HL-60 (cell line): Measurements from ENCODE around the gene PTPRT.

Experiments
- DNase-seq, 2 experiments: peaks; one replicate each; pipeline ENCODE4 v3.0.0-alpha.2; 2010 to 2020; ENCODE audit warnings: low read depth in 1 of 2, low spot score in 1 of 2
- H3K27ac ChIP-seq: fragments of 250-450 bp; sonication (Bioruptor Pico); replicated peaks from 2 replicates; pipeline ENCODE4 v1.5.1; 2020; ENCODE audit warnings: mild to moderate bottlenecking, moderate library complexity
- H3K27me3 ChIP-seq: fragments of 250-450 bp; sonication (Bioruptor Pico); 2 replicates; pipeline ENCODE4 v1.5.1; 2021; ENCODE audit warnings: mild to moderate bottlenecking, moderate library complexity; ENCODE audit not compliant: insufficient read depth, poor library complexity, severe bottlenecking
- H3K4me3 ChIP-seq: replicated peaks from 2 replicates; pipeline ENCODE4 v1.5.1; 2011; ENCODE audit warnings: mild to moderate bottlenecking, control low read depth, low read length; ENCODE audit not compliant: insufficient read depth
- CTCF ChIP-seq: IDR thresholded peaks from one replicate; pipeline ENCODE4 v1.5.1; 2011; ENCODE audit warnings: low read length, control low read depth, inconsistent platforms; ENCODE audit not compliant: insufficient read depth
- GABPA ChIP-seq: IDR thresholded peaks from 2 replicates; pipeline ENCODE4 v1.6.1; 2012; ENCODE audit warnings: low read depth
- POLR2AphosphoS5 ChIP-seq: IDR thresholded peaks from 2 replicates; pipeline ENCODE4 v1.6.1; 2012; ENCODE audit warnings: low read depth
- REST ChIP-seq: IDR thresholded peaks from 2 replicates; pipeline ENCODE4 v1.6.1; 2012; ENCODE audit warnings: low read depth; ENCODE audit not compliant: insufficient replicate concordance
- SPI1 ChIP-seq: IDR thresholded peaks from 2 replicates; pipeline ENCODE4 v1.6.1; 2012; ENCODE audit warnings: low read depth, mild to moderate bottlenecking, borderline replicate concordance
- long read RNA-seq: library from polyadenylated mRNA; unstranded; transcript quantifications from one replicate; pipeline ENCODE4 v2.0.0, GENCODE V29; 2020

The PTPRT gene
- long read RNA-seq = 0 reads

DNA sequence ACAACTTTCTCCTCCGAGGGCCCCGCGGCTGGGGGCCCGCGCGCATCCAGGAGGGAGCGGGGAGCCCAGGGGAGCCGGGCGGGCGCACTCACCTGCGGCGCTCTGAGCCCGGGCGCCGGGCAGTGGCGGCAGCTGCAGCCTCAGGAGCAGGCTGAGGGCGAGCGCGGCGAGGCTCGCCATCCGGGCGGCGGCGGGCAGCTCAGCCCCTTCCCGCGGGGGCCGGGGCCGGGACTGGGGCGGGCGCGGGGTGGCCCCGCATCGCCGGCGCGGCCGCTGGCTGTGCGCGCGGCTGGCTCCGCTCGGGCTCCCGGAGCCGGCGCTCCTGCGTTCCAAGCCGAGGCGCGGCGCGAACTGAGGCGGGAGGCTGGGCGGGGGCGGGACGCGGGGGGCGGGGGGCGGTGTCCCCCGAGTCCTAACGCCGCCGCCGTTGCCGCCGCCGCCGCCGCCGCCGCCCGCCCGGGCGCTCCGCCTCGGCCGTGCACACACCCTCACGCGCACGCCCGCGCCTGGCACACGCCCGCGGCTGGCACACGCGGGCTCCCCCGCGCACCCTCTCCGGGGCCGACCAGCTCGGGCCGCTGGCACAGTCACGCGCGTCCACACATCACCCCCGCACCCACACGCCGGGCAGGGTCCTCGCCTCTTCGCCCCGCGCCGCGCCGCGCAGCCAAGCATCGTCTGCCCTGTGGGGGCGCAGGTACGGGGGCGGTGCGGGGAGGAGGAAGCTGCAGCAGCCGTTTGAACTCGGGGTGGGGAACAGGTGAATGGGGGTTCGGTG, at the start of gene PTPRT:
Gene PTPRT (minus strand): TSS at position 353 of the 778 bp plus-strand sequence. CDS start 173 bp downstream, at position 180.
- Histone ChIP-seq H3K4me3 (no peak within 1 kb of the TSS), H3K27ac (no peak within 1 kb of the TSS), H3K27me3 (peaks cover 31% of the 10 kb centered on the region)
- DNase-seq = no peak
- TF ChIP-seq POLR2AphosphoS5 = no peak
- TF ChIP-seq REST = no peak
- TF ChIP-seq SPI1 = no peak

DNA sequence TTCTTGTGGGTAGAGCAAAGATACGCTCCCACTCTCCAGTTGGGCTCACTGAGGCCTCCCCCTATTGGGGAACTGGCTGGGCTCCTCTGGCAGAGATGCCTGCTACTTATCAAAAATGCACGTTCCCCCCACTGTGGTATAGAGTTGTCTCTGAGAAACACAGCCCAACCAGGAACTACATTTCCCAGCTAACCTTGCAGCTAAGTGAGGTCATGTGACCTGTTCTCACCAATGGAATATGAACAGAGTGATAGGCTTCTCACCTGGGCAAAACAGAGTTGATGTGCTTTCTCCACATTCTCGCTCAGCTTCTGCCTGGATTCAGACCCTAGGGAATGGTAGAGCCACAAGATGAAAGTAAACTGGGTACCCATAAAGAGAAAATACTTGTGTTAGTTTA, 49.1 kb upstream of the PTPRT start:
- Histone ChIP-seq H3K4me3 (no peak overlapping the region), H3K27me3 (no peaks in the 10 kb centered on the region), H3K27ac (no peak overlapping the region)
- DNase-seq = no peak
- no peak for TF ChIP-seq SPI1
- no peak for TF ChIP-seq REST
- no peak for TF ChIP-seq CTCF
- no peak for TF ChIP-seq GABPA
- TF ChIP-seq POLR2AphosphoS5 = no peak

GRCh38 chr20:43238266-43238665, 48.6 kb upstream of the PTPRT start:
- TF ChIP-seq REST (no peak), GABPA (no peak), SPI1 (no peak), POLR2AphosphoS5 (no peak), CTCF (no peak)
- H3K27me3 ChIP-seq = no peaks in the 10 kb centered on the region
- no peak overlapping the region for H3K27ac ChIP-seq
- no peak overlapping the region for H3K4me3 ChIP-seq
- no peak for DNase-seq
